Activated T-cell treated with anti-CD3 and anti-CD28 coated beads for 4 hours (primary cell): Measurements from ENCODE around the gene ZDHHC3.
"Not testable (repeated sequence)": the region's sequence is repeated elsewhere in the genome, so short reads cannot be mapped to it uniquely, and the experiment has no call there.

Experiments
- DNase-seq: peaks from one replicate; pipeline ENCODE4 v3.0.0-alpha.2; 2020

ZDHHC3 gene

DNA sequence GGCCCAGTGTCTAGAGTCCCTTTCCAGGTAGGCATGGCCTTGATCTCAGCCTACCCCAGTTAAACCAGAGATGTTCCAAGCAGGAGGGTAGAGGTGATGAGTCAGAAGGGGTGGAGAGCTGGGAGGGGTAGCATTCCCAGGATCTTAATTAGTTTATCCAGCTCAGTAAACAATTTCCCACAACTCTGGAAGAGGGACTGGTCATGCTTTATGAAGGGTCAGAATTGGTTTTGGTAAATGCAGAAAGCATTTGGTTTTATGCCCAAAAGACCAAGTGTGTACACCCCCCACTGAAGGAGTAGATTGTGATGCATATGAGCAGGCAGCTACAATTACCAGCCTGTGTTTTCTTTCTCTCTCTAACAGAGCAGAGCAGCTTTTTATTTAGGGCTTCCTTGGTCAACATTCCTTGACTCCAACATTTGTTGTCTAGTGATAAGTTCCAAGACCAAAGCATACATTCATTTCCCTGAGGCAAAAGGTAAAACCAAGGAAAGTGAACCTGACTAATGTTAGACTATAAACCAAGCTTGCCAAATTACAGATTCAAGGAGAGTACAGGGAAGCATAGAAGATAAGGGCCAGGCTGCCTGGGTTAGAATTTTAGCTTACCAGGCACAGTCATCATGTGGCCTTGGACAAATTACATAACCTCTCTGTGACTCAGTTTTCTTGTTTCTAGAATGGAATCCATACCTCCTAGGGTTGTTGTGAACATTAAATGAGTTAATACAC lies 17.7 kb upstream of the ZDHHC3 start:
- DNase-seq, result no peak

DNA sequence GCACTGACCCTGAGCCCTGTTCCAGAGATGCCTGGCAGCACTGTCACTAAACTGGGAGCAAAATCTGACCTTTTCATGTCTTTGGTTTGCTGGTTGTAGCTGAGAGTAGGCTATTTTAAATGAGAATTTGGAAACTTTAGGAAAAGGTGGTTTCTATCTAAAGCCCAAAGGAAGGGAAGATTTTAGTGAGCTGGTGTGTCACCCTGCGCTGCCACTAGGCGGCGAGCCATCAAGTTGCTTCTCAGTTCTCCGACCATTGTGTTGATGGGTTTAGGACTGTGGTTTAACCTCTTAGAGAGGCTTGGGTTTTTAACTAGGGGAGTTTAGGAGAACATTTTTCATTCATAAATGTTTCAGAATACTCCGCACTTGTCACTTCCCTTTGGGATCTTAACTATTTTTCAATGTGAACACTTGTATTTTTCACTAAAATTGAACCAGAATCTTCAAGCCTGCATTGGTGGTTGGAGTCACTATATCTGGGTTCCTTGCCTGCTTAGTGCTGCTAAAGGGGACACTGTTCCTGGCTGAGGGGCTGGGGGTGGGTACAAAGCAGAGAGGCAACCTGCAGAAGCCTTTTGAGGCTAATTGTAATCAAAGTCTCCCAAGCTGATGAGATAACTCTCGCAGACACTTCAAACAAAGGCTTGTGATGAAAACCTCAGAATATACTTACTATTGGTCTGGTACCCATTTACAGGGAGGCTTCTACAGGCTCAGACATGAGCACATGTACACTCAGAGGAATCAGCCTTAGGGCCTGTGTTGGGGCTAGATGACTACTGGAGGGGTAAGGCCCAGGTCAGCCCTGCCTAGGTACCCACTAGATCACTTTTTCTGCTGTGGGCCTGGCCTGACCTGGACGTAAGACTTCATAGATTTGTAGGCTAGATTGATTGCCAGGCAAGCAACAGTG lies 16.8 kb upstream of the ZDHHC3 start:
- no peak for DNase-seq

- DNase-seq, result no peak
These were observed 15.4 kb upstream of the ZDHHC3 start for GRCh38 chr3:44991326-44991725.

- no peak for DNase-seq
These were observed 13.8 kb upstream of the ZDHHC3 start for GRCh38 chr3:44989636-44990373.

DNA sequence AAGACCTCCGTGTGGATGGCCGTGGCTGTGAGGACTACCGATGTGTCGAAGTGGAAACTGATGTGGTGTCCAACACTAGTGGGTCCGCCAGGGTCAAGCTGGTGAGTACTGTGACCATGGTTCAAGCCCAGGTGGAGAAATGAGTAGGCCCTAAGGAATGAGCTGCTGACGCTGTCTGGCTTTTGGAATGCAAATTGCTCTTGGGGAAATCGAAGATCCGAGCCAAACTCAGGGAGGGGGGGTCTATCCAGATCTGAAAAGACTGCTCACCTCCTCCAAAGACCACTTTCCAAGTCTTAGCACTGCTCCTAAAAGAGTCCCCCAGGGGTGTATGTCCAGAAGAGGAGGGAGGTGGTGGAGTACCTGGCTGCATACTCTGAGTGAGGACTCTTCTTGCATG lies 13.2 kb upstream of the ZDHHC3 start:
- no peak for DNase-seq

GRCh38 chr3:44988073-44988472 lies 12.1 kb upstream of the ZDHHC3 start:
- DNase-seq, result no peak

DNA sequence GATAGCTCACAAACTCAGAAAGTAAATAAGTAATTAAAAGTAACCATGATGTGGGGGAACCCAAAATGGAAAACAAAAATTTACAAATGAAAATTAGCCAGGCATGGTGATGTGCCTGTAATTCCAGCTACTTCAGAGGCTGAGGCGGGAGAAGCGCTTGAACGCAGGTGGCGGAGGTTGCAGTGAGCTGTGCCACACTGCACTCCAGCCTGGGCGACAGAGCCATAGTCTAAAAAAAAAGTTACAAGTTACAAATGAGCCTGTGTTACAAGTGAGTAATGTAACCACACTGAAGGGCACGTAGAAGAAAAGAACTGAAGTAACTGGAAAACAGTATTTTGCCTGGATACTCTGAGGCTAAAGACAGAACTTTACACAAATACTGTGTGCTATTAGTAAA lies 11.4 kb upstream of the ZDHHC3 start:
- DNase-seq, result no peak

DNA sequence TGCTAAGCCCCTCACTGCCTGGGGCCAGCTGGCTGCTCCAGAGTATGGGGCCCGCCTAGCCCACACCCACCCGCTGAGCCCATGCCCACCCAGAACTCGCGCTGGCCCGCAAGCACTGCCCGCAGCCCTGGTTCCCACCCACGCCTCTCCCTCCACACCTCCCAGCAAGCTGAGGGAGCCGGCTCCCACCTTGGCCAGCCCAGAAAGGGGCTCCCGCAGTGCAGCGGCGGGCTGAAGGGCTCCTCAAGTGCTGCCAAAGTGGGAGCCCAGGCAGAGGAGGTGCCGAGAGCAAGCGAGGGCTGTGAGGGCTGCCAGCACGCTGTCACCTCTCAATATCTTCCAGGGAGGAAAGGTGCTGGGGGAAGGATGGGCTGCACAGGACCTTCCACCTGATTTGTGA lies 10.4 kb upstream of the ZDHHC3 start:
- DNase-seq, result not testable (repeated sequence)

DNA sequence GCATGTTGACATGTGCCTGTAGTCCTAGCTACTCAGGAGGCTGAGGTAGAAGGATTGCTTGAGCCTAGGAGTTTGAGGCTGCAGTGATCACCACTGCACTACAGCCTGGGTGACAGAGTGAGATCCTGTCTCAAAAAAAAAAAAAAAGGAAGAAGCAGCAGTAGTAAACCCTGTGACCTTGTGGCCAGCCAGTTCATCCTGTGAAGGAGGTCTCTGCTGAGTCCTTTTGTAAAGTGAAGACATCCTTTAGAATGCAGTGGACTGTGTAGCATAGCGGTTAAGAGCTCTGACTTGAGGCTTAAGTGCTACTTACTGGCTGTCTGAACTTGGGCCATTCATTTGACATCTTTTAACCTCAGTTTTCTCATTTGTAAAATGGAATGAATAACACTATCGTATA lies 8.4 kb upstream of the ZDHHC3 start:
- DNase-seq, result no peak

GRCh38 chr3:44983484-44983941 lies 7.5 kb upstream of the ZDHHC3 start:
- DNase-seq, result no peak

GRCh38 chr3:44982817-44983216 lies 6.8 kb upstream of the ZDHHC3 start:
- no peak for DNase-seq

DNA sequence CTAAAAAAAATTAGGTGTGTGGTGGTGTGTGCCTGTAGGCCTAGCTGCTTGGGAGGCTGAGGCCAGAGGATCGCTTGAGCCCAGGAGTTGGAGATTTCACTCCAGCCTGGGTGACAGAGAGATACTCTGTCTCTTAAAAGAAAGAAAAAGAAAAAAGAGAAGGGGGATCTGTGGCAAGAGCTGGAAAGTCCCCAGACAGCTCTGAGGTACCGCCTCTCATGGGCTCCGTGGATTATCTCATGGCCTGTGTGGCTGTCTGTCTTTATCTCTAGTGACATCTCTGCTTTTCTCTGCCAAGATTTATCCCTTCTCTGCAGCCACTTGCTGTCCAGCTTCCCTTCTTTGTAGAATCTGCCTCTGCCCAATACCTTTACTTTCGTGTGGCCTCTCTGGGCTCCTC lies 5.8 kb upstream of the ZDHHC3 start:
- no peak for DNase-seq

GRCh38 chr3:44981220-44981619 lies 5.2 kb upstream of the ZDHHC3 start:
- no peak for DNase-seq

DNA sequence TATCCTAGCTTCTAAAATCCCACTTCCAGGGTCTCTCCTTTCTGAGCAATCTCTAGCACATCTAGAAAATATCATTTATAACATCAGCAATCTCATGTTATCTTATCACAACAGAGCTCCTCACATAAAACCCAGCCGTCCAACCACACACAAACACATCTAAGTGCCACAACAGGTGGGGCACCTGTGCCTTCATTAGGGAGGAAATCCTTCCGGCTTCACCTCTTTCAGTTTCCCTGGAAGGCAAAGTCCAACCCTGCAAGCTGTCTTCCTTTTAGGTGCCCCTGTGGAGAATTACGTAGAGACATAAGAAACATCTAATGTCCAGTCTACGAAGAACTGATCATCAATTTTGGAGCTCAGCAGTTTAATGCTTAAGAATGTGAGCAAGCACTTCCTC lies 1.6 kb downstream of the ZDHHC3 start:
- DNase-seq, result no peak

- no peak for DNase-seq
These were observed 5.0 kb downstream of the ZDHHC3 start for GRCh38 chr3:44970926-44971490.

DNA sequence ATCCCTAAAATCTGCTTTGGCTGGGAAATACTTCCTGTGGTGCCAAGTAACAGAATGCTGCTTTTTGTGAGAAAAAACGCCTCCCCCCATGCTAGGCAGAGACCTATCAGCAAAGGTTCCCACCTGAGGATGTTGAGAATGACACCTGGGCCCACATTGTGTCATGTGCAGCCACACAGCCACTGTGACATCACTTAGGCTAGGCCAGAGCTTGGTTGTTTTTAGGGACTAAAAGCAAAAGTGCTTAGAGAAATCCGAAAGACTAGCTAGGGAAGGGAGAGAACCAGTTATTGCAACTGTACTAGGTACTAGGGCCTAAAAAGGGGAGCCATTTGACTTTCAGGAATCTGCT lies 6.2 kb downstream of the ZDHHC3 start:
- DNase-seq, result no peak

DNA sequence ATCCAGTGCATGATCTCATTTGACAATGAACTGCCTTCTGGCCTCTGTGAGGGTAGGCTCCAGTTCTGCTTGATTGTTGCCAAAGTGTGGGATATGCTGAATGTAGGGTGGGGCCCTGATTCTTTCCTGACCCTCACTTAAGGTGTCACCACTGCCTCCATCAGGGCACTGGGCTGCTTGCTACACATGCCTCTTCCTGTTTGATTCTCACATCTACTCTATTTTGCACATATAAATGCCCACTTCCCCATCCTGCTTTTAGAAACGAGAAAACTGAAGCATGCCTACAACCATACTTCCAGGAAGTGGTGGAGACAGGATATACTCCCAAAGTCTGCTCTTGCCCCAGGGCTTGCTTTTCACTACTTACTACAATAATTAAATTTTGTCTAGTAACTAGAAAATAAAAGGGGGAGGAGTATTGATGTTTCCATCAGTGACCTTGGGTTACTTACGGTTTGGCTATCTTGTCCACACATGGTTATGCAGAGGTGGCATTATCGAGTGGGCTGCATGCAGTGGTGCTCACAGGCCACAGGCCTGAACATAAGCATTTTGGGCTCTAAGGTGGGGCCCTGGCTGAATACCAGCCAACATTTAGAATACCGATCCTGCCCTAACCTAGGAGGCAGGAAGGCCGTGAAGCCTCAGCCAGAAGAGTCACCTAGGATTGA lies 6.7 kb downstream of the ZDHHC3 start:
- DNase-seq, result no peak

DNA sequence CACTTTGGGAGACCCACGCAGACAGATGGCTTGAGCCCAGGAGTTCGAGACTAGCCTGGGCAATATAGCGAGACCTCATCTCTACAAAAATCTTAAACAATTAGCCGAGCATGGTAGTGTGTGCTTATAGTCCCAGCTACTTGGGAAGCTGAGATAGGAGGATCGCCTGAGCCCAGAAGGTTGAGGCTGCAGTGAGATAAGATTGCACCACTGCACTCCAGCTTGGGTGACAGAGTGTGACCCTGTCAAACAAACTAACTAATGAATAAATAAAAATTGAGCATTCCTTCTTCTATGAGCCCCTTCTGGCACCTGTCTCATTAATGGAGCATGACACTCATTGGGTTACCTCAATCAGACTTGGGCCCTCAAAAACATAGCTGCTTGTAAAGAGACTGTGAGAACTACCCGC lies 7.5 kb downstream of the ZDHHC3 start:
- no peak for DNase-seq

- DNase-seq, result no peak
These were observed 9.1 kb downstream of the ZDHHC3 start for GRCh38 chr3:44966795-44967278.

DNA sequence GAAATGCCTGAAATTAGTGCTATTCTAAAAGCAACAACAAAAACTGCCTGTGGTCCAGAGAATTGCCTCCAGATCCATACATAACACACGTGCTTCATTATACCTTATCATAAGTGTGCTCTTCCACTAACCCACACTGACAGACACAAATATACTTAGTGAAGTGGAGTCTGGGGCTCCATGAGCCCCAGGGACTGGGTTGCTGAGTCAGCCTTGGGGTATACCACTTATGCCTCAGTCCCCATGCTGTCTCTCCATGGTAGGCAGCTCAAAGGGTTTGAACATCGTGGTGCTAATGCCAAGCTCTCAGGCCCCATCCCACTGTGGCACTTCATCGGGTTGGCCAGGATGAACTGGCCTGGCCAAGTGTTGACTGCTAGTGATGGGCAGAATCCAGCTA lies 10.8 kb downstream of the ZDHHC3 start:
- DNase-seq, result no peak

GRCh38 chr3:44963571-44964325 lies 12.2 kb downstream of the ZDHHC3 start:
- no peak for DNase-seq
